Spleen (tissue), 7 donors: ENCODE measurements around the gene CCDC188.

ENCODE experiments used
- CTCF ChIP-seq, 11 experiments: fragments of 200-600 bp in 7 of 11; fragments of 450-650 bp in 4 of 11; sonication (generic) in 4 of 11; IDR thresholded peaks in 8 of 11; conservative IDR thresholded peaks in 3 of 11; 1 replicate in 7 of 11; 2 replicates in 4 of 11; pipeline versions ENCODE4 v1.4.0 to v1.8.0; 2016 to 2021; ENCODE audit warnings: antibody characterized with exemption in 11 of 11, inconsistent platforms in 4 of 11, mild to moderate bottlenecking in 1 of 11
- POLR2AphosphoS5 ChIP-seq, 3 donors: sonication (generic); formaldehyde crosslinking; IDR thresholded peaks; one replicate each; pipeline ENCODE4 v1.5.1; 2017; ENCODE audit warnings: antibody characterized with exemption in 3 of 3
- donor health status: DM: no; HTN: no; CAD: no; lungs with moderate emphysema.
- donor health status: DM: no; HTN: no; CAD: no.
- donor health status: DM: no; HTN: no; CAD: no.

DNA sequence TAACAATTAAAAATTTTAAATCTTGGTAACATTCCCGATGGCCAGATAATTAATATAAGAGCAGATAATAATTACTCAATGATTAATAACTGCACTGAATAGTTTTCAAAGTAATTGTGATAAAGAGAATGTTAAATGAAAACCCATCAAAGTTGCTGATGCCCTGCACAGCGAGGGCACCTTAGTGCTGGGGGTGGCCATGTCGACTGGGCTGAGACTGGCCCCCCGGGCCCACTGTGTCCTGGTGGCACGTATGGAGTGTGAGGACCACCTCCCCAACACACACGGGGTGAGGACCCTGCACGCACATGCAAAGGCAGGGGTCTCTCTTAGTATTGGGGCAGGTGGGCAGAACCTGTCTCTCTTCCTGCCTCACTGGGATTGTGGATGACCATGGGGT, 15.1 kb upstream of the CCDC188 start:
- no peak for TF ChIP-seq POLR2AphosphoS5 (IDR thresholded peaks at IDR 0.05)
- no peak for TF ChIP-seq CTCF (IDR thresholded peaks at IDR 0.05 in 8 of 11, conservative IDR thresholded peaks at IDR 0.05 in 3 of 11)
